NOMO-1 treated with DMSO at 0.1 percent for 48 hours (cell line): ENCODE results near the gene ZNF213.
"Not testable (repeated sequence)": the region's sequence is repeated elsewhere in the genome, so short reads cannot be mapped to it uniquely, and the experiment has no call there.

Experiments
- DNase-seq: peaks from one replicate; lab custom pipeline; 2025; ENCODE audit not compliant: unreplicated experiment; lab: John Stamatoyannopoulos, UW

Gene ZNF213

GRCh38 chr16:3170440-3171180, 35.8 kb downstream of the ZNF213 start:
- DNase-seq: no peak

- DNase-seq: peak; percentile 19
Measured at GRCh38 chr16:3171181-3171854, 36.5 kb downstream of the ZNF213 start.

- DNase-seq: no peak
Measured at GRCh38 chr16:3171855-3172593, 37.2 kb downstream of the ZNF213 start.

GRCh38 chr16:3173892-3174617, 39.2 kb downstream of the ZNF213 start:
- DNase-seq: peak; percentile 11

- DNase-seq: no peak
Measured at GRCh38 chr16:3174618-3175148, 39.9 kb downstream of the ZNF213 start.

GRCh38 chr16:3175157-3176093, 40.6 kb downstream of the ZNF213 start:
- DNase-seq: no peak

- no peak for DNase-seq
Measured at GRCh38 chr16:3179651-3180050, 44.8 kb downstream of the ZNF213 start.

- DNase-seq: no peak
Measured at GRCh38 chr16:3180445-3180878, 45.6 kb downstream of the ZNF213 start.

GRCh38 chr16:3182293-3182607, 47.4 kb downstream of the ZNF213 start:
- not testable (repeated sequence) for DNase-seq

GRCh38 chr16:3182608-3183444, 48.0 kb downstream of the ZNF213 start:
- DNase-seq: no peak

GRCh38 chr16:3183445-3184139, 48.8 kb downstream of the ZNF213 start:
- DNase-seq: no peak

GRCh38 chr16:3186946-3187690, 52.3 kb downstream of the ZNF213 start:
- DNase-seq: no peak

GRCh38 chr16:3187798-3188674, 53.2 kb downstream of the ZNF213 start, which contains the start of gene OR1F1:
OR1F1 (plus strand) TSS chr16:3188204.
- no peak for DNase-seq

GRCh38 chr16:3188675-3188924, 53.8 kb downstream of the ZNF213 start:
- DNase-seq: no peak

- DNase-seq: no peak
Measured at GRCh38 chr16:3188925-3189825, 54.3 kb downstream of the ZNF213 start.

GRCh38 chr16:3189869-3190268, 55.0 kb downstream of the ZNF213 start:
- no peak for DNase-seq
